ENCODE measurements around the gene CDKAL1.
"Not testable (repeated sequence)": the region's sequence is repeated elsewhere in the genome, so short reads cannot be mapped to it uniquely, and the experiment has no call there.

Gene CDKAL1

DNA sequence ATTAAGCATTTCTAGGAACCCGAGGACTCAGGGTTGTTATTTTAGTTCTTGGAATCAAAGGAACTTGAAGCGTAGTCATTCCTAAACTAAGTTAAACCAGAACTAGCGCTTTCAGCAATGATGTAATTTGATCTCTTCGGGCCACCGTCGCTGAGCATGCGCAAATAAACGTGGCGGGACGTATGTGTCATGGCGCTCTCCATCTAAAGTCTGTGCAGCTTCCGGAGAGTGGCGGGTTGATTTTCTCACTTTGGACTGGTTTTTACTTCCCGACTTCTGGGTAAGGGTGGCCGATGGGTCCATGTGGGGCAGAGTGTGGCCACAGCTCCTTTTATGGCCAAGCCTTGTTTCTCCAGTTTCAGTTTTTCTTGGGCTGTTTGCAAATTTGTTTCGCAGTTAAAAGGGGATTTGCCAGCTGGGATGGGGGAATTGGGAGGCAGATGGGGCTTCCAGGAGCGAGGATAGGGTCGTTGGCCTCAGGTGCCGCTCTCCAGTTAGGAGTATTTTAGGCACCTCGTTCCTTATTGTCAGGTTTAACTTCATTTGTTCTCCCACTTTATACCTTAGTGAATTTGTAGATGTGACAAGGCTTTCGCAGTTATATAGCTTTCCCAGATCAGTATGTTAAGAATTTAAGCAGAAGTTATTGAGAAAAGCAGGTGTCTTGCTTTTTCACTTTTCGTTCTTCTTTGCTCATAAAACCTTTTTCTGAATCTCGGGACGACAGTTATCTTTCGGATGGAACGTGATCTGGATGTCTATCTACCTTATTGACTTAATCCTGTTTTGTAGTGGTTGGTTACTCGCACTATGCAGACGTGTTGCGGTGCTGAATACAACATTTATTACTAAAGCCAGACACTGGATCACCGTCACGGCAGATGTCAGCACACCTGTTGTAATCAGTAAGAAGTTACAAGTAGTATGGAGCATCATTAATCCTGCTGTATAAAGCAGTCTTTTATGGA lies at the start of gene CDKAL1:
Gene CDKAL1 (plus strand): TSS at position 163 of the 968 bp plus-strand sequence. CDS start 11,894 bp downstream, outside the sequence.
- peak; percentile 90 for DNase-seq

DNA sequence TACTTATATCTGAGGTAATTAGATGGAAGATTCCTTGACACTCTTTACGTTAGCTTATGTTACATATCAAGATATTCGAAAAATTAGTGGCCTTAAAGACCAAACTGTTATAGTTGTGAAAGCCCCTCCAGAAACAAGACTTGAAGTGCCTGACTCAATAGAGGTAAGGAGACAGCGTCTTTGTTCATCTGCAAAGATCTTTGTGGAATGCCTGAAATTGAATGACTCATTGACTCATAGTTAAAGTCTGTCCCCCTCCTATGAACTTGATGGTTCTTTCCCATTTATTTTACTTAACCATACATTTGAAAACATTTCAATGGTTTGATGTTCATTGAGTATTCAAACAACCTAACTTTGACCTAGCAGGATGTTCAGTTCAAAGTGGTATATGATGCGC lies 47.6 kb upstream of the CDKAL1 start:
- DNase-seq: no peak

DNA sequence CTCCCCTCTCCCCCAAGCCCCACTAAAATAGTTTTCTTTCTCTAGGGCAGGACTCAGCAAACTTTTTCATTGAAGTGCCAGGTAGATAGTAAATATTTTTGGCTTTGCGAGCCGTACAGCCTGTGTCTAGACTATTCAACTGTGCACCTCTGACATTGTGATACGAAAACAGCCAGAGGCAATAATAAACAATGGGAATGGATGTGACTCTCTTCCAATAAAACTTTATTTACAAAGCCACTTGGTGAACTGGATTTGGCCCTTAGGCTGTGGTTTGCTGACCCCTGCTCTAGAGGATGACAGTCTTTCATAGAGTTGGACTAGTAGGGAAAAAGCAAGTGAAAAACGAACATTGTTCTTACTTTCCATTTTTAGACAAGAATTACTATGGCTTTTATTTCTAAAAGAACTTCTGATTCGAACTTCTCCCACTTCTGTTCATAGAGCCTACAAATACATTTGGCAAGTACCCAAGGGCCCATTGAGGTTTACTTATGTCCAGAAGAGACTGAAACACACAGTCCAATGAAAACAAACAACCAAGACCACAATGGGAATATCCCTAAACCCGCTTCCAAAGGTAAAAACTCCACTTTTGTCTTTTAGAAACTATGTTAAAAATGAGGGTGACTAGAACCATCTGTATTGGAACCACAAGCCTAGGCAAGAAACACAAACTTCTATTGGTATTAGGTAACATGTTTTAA lies 46.4 kb upstream of the CDKAL1 start:
- no peak for DNase-seq

DNA sequence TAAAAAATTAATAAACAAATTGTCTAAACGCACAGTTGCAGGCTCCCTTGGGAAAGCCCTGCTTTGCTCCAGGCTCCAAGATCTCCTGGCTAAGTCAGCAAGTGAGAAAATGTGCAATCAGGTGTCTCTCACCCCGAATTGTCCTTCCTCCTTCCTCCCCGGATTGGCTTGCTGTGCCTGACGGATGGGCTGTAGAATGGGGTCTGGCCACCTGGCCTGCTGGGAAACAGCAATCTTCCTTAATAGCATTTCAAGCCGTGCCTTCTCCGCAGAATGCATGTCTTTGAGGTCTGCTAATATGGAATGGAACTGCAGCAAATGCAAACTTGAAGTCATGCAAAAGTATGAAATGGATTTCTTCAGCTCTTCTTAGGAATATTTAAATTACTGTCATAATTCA lies 43.7 kb upstream of the CDKAL1 start:
- DNase-seq: no peak

DNA sequence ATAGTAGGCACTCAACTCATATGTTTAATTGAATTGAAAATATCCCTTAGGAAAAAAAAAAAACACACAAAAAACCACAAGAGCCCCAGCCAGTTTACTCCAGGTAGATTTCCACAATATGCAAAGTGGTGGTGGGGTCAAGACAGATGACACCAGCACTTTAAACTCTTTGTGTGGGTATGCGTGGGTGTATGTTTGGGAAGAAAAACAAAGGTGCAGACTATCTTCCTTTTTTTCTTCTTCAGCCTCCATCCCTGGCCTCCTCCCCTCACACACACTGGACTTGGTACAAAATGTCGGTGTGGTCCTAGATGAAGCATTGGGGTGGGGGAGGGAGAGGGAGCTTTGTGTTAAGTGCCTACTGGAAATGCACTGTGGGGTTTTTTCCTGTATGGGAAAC lies 42.2 kb upstream of the CDKAL1 start:
- no peak for DNase-seq

DNA sequence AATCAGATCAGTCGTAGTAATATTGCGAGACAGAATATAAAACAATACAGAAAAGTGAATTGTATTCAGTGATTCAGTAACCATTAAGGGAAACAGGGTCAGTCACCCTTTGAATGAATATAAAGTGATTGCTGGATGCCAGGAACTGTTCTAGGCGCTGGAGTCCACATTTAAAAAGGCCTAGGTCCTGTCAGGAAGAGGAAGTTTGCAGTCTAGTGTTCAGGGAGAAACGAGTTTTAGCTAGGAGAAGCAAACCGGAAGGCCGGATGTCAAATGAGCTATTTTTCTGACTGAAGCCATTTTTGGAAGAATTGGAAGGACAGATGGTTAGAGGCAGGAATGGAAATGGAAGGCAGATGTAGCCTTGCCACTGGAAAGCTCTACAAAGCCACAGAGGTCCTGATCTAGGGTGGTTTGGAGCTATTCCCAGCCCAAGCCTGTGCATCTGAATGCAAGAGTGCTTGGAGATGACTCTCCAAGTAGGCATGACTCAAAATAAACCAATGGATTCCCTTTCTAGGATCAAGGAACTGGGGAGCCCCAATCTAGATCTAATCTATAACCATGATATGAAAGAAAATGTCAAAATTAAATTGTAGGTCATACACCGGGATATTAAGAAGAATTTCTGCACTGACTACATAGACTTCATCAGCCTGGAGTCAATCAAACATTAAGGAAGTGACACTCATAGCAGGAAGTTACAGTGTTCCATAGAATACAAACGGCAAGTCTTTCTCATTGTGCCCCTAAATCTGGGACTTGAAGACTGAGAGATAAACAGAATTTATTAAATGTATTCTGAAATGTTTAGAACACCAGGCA lies 36.8 kb upstream of the CDKAL1 start:
- DNase-seq: no peak

DNA sequence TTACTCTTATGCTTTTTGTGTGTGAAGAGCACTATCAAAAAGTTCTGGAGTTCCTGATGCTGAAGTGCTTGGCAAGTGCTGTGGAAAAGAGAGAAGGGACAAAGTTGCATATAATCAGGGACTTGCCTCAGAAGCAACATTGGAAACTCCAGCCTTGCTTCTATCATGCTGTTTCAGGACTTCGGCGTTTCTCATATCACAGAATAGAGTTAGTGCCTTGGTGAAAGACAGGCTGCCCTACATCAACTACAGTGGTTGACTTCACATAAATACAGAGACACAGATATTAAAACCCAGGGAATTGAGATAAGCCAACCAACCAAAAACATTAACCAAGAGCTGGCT lies 36.2 kb upstream of the CDKAL1 start:
- DNase-seq: no peak

DNA sequence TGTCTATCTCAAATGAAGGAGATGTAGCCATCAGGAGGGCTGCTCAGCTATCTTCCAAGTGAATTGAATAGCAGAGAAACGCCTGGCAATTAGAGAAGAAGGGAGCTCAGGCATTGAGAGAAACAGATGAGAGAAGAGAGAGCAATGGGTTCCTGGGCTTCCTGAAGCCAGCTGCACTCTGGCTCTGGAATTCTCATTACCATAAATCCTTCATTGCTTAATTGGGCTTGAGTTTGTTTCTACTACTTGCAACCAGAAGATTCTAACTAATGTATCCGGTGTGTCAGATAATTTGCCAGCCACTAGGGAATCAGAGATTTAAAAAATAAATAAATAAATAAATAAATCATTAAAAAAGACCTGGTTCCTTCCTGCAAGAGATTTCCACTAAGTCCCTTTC lies 25.0 kb upstream of the CDKAL1 start:
- DNase-seq: no peak

DNA sequence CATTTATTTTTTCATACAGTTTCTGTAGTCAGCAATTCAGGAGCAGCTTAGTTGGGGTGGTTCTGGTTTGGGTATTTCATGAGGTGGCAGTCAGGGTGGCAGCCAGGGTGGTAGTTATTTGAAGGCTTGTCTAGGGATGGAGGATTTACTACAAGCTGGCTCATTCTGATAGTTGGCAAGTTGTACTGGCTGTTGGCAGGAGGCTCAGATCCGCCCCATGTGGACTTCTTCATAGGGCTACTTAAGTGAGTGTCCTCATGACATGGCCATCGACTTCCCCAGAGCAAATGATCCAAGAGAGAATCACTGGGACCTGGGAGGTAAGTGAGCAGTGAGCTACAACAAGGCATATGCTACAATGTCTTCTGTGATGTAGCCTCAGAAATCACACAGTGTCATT lies 22.4 kb upstream of the CDKAL1 start:
- DNase-seq: no peak

DNA sequence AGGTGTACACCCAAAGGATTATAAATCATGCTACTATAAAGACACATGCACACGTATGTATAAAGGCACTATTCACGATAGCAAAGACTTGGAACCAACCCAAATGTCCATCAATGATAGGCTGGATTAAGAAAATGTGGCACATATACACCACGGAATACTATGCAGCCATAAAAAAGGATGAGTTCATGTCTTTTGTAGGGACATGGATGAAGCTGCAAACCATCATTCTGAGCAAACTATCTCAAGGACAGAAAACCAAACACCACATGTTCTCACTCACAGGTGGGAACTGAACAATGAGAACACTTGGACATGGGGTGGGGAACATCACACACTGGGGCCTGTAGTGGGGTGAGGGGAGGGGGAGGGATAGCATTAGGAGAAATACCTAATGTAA lies 9.0 kb upstream of the CDKAL1 start:
- DNase-seq: not testable (repeated sequence)

DNA sequence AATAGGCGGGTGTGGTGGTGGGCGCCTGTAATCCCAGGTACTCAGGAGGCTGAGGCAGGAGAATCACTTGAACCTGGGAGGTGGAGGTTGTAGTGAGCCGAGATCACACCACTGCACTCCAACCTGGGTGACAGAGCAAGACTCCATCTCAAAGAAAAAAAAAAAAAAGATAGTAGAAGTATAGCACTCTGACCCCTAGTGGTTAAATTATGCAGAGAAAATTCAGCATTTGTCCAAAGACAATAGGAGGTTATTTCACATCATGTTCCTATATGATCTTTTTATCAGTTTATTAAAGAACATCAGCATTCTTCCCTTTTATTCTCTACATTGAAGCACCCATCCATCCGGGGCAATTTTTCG lies 5.2 kb upstream of the CDKAL1 start:
- not testable (repeated sequence) for DNase-seq

DNA sequence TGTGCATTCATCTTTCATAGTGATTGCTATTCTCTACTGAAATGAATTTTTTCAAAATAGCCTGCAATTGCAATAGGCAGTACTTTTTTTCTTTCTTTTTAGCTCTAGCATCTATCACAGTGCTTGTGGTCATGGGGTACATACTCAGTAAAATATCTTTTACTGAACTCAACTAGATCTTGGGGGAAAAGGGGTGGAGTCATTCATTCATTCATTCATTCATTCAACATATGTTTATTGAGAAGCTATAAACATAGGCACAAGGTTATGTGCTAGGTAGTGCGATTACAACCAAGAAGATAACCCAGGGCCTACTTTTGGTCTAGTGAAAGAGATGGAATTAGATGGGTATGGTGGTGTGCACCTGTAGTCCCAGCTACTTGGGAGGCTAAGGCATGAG lies 1.4 kb upstream of the CDKAL1 start:
- DNase-seq: no peak

DNA sequence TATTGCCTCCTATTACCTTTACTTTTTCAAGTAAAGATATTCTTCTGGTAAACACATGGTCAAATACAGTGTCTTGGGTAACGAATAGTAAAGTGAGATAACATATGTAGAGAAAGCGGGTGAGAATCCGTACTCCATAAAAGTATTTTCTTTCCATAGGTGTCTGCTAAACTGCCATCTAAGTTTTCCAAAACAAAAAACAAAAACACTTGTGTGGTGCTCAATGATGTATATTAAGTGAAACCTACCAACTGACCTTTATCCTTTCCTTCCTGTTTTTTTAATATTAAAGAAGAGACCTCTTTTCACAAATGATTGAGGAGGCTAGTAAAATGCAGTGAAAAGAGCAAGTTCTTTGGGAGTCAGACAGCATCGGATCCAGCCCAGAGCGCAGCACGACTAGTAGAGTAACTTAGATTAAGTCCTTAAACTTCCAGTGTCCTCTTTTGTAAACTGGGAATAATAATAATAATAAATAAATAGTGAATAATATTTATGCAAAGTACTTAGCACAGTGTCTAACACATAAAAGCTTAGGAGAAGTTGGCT lies 437 bp upstream of the CDKAL1 start:
- DNase-seq: no peak

DNA sequence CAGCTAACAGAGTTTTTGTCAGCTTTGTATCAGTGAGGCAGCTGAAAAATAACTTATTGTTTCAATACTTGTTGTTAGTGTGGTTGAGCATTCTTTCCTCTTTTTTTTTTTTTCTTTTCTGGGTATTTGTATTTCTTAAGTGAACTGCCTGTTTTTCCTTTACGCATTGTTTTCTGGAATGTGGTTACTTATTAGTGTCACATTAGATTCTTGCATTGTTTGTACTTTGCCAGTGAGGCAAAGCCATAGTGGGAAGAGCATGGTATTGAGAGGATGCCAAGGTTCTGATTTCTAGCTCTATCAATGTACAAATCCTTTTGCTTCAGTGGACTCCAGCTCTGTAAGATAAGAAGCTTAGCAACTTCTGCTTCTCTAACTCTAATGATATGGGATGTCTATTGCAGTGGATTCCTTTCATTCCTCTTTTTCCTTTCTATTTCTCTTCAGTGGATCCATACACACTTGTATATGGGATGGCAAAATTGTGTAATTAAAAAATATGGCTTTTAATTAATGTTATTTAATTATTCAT lies 3.9 kb downstream of the CDKAL1 start:
- DNase-seq: no peak

DNA sequence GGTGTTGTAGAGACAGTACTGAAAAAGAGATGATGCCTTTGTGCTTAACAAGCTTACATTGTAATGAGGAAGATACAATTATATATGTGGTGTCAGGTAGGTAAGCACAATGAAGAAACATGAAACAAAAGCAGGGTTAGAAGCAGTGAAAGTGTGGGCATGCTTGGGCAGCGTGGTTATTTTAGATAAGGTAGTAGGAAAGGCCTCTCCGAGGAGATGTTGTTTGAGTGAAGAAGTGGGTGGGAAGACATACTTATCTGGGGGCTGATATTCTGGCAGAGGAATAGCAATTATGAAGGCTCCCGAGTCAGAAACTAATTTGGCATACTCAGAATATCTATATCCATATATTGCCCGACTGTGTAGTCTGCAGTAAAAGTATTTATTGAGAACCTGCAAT lies 4.7 kb downstream of the CDKAL1 start:
- no peak for DNase-seq

DNA sequence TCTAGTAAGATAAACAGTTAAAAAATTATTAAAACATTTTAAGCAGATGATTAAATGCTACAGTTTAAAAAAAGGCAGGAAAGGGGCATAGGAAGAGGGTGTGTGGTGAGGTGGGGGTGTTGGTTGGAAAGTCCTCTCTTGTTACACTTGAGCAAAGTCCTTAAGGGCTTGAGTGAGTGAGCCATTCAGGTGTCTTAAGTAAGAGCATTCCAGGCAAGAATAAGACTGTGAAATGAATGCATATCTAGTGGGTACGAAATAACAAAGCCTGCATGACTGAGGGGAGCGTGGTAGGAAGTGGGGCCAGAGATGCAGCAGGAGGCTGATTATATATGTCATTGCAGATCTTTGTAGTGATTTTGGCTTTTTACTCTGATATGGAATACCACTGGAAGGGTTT lies 5.1 kb downstream of the CDKAL1 start:
- no peak for DNase-seq

DNA sequence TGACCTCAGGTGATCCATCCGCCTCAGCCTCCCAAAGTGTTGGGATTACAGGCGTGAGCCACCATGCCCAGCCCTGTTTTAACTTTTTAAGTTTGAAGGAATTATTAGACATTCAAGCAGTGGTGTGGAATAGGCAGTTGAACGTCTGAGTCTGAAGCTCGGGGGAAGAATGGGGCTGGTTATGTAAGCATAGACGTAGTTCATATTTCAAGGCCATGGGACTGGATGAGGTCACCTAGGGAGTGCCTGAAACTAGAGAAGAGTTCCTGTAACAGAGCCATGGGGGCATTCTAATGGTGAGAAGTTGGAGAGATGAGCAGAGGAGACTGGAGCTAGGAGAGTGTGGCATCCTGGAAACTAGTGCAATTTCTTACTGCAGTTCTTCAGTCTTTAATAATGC lies 6.4 kb downstream of the CDKAL1 start:
- no peak for DNase-seq

DNA sequence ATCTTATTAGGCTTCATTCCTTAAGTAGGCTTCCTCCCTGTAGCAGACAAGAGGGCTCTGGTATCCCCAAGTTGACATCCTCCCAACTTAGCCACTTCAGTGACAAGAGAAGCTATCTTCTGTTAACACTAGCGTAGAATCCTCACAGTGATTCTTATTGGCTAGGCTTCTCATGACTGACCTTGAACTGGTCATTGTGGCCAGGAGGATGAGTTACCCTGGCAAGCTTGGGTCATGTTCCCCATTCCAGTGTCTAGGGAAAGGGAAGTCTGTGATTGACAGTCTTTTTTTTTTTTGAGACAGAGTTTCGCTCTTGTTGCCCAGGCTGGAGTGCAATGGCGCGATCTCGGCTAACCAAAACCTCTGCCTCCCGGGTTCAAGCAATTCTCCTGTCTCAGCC lies 7.1 kb downstream of the CDKAL1 start:
- no peak for DNase-seq

DNA sequence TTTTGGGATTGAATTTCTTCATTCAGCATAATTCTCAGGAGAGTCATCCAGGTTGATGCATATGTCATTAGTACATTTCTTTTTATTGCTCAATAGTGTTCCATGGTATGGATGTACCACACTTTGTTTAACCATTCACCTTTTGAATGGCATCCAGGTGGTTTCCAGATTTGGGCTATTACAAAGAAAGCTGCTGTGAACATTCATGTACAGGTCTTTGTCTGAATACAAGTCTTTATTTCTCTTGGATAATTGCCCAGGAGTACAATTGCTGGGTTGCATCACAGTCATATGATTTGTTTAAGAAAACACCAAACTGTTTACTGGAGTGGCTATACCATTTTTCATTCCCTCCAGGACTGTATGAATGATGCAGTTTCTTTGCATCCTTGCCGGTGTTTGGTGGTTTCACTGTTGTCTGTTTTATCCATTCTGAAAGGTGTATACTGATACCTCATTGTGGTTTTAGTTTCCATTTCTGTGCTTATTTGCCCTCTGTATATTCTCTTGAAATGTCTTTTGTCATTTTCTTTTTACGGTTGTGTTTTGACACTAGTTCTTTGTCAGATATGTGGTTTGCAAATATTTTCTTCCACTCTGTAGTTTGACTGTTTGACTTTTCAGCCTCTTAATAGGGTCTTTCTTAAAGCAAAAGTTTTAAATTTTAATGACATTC lies 8.8 kb downstream of the CDKAL1 start:
- no peak for DNase-seq

DNA sequence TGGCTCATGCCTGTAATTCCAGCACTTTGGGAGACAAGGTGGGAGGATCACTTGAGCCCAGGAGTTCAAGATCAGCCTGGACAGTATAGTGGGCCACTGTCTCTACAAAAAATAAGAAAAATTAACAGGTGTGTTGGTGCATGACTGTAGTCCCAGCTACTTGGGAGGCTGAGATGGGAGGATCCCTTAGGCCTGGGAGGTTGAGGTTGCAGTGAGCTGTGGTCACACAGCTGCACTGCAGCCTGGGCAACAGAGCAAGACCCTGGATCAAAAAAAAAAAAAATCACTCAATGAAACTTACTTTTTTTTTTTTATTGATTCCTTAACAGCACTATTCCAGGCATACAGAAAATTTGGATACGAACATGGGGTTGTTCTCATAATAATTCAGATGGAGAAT lies 14.0 kb downstream of the CDKAL1 start:
- no peak for DNase-seq

DNA sequence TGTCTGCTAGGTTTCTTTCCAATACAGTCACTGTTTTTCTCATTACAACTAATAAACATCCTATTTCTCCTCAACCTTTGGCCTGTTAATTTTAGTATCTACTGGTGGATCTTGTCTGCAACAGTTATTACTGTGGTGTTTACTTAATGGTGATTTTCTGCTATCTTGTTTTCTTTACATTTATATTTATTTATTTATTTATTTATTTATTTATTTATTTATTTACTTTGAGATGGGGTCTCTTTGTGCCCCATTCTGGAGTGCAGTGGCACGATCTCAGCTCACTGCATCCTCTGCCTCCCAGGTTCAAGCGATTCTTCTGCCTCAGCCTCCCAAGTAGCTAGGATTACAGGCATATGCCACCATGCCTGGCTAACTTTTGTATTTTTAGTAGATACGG lies 15.1 kb downstream of the CDKAL1 start:
- not testable (repeated sequence) for DNase-seq

DNA sequence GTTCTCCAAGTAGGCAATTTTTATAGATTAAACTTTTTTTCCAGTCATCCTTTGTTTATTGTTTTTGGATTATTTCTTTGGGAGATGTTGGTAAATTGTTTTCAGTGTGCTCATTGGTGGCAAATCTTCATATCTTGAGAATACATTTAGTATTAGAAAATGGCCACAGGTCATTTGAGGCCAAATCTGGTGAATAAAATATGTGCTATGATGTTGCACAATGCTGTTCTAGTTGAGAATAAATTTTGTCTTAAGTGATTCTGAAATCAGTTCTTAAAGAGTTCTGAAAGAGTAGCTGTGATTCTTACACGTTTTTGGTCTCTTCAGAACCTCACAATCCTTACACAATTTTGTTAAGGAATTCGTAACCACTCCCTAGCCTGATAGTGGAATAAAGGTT lies 20.1 kb downstream of the CDKAL1 start:
- no peak for DNase-seq
